HS-27A (cell line): Measurements from ENCODE around the gene TMEM209.

Source experiments
- DNase-seq: peaks from one replicate; pipeline ENCODE4 v3.0.0-alpha.2; 2012; ENCODE audit warnings: low read depth, missing footprints

Gene TMEM209

GRCh38 chr7:130143334-130143732 is 61.9 kb downstream of the TMEM209 start:
- no peak for DNase-seq

- DNase-seq = no peak
Measured at GRCh38 chr7:130142654-130143333, 62.4 kb downstream of the TMEM209 start.

GRCh38 chr7:130141884-130142653 is 63.1 kb downstream of the TMEM209 start:
- no peak for DNase-seq

GRCh38 chr7:130141161-130141883 is 63.9 kb downstream of the TMEM209 start:
- DNase-seq = no peak

GRCh38 chr7:130140551-130141160 is 64.5 kb downstream of the TMEM209 start:
- no peak for DNase-seq

GRCh38 chr7:130139193-130139960 is 65.8 kb downstream of the TMEM209 start:
- no peak for DNase-seq

GRCh38 chr7:130137207-130137606 is 68.0 kb downstream of the TMEM209 start:
- DNase-seq = no peak

GRCh38 chr7:130136579-130137167 is 68.5 kb downstream of the TMEM209 start:
- DNase-seq = no peak

- DNase-seq = no peak
Measured at GRCh38 chr7:130135208-130136205, 69.7 kb downstream of the TMEM209 start.

- no peak for DNase-seq
Measured at GRCh38 chr7:130134726-130135125, 70.5 kb downstream of the TMEM209 start.

- no peak for DNase-seq
Measured at GRCh38 chr7:130134106-130134636, 71.0 kb downstream of the TMEM209 start.

GRCh38 chr7:130133029-130133782 is 72.0 kb downstream of the TMEM209 start:
- DNase-seq = no peak

- no peak for DNase-seq
Measured at GRCh38 chr7:130131964-130132875, 73.0 kb downstream of the TMEM209 start.

GRCh38 chr7:130131191-130131834 is 73.9 kb downstream of the TMEM209 start:
- no peak for DNase-seq

- DNase-seq = no peak
Measured at GRCh38 chr7:130129011-130129411, 76.2 kb downstream of the TMEM209 start.

- no peak for DNase-seq
Measured at GRCh38 chr7:130127821-130128317, 77.3 kb downstream of the TMEM209 start.

GRCh38 chr7:130127404-130127803 is 77.8 kb downstream of the TMEM209 start:
- DNase-seq = no peak
